Activated CD8-positive, alpha-beta memory T cell treated with anti-CD3 and anti-CD28 coated beads for 36 hours (primary cell): ENCODE data around the gene APOBEC3C. TPM values are rescaled to one million over a fixed set of nuclear protein-coding genes. Genes with fewer than 3 reads are reported as not detected.
"Not testable (repeated sequence)": the region's sequence is repeated elsewhere in the genome, so short reads cannot be mapped to it uniquely, and the experiment has no call there.

Experiments used
- CTCF ChIA-PET: fragments of 350-600 bp; sonication (Branson Sonifier 250); formaldehyde crosslinking; loops from one replicate; lab custom pipeline; 2021; ENCODE audit warnings: antibody characterized with exemption; lab: Charles Lee
- POLR2A ChIA-PET: fragments of 350-600 bp; sonication (Branson Sonifier 250); formaldehyde crosslinking; loops from one replicate; lab custom pipeline; 2021; ENCODE audit warnings: antibody characterized with exemption; lab: Charles Lee
- total RNA-seq, 2 experiments: library from RNA; stranded (reverse); gene quantifications; one replicate each; pipeline ENCODE4 v1.2.3, GENCODE V29; 2021

Gene APOBEC3C
- 100 to 1,000 TPM; 117 to 120 TPM for total RNA-seq

GRCh38 chr22:39013942-39014722, at the start of gene APOBEC3C:
Gene APOBEC3C, plus strand, starts transcription at chr22:39014257. Its CDS starts 106 bp downstream, at chr22:39014363.
- ChIA-PET CTCF (interaction anchor here (1.3 to 2.6 kb wide), 4 partner anchors 33 to 145 kb away, joined by 3 to 7 read pairs (median 4); no protein-coding TSS in a partner anchor), POLR2A (interaction anchor here (0.5 to 1.1 kb wide), 3 partner anchors 78 to 256 kb away, joined by 3 to 8 read pairs (median 5); no protein-coding TSS in a partner anchor)

DNA sequence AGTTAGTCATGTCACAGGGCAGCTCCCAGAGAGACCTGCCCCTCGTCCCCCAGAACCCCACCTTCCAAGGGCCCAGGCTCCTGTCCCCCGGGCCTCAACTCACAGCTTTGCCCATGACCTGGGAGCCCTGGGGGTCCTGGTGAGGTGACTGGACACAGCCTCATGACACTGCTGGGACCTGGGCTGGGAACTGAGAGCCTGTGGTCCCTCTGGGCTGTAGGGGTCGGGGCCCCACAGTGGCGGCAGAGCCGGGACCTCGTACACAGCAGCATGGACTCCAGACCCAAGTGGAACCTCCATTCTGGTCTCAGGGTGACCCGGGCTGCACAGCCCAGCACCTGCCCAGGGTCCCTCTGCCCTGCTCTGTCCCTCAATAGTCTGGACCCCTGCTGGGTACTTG, 49.8 kb upstream of the APOBEC3C start:
- CTCF ChIA-PET: interaction anchor here (0.7 kb wide), 1 partner anchor 21 kb away, joined by 4 read pairs; no protein-coding TSS in a partner anchor

GRCh38 chr22:38964989-38965388, 49.1 kb upstream of the APOBEC3C start:
- POLR2A ChIA-PET: no interaction called here
- CTCF ChIA-PET: interaction anchor here (0.7 kb wide), 1 partner anchor 20 kb away, joined by 4 read pairs; no protein-coding TSS in a partner anchor

More for the DNA sequence above, 49.8 kb upstream of the APOBEC3C start:
- POLR2A ChIA-PET: no interaction called here

- POLR2A ChIA-PET: no interaction called here
- CTCF ChIA-PET: no interaction called here
Measured at GRCh38 chr22:38965614-38966379, 48.3 kb upstream of the APOBEC3C start.

DNA sequence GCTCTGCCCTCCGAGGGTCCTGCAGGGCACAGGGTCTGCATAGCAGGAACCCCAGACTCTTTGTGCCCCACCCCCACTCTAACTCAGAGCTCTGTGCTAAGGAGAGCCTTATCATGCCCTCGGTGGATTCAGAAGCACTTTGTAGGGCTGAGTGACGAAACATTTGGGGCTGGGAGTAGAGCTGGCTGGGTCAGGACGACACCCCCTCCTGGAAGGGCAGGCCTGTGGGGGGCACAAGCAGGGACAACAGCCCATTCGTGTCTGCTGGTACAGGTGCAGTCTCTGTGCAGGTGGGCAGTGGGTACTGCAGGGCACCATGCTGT, 47.7 kb upstream of the APOBEC3C start:
- ChIA-PET CTCF (no interaction called here), POLR2A (no interaction called here)

DNA sequence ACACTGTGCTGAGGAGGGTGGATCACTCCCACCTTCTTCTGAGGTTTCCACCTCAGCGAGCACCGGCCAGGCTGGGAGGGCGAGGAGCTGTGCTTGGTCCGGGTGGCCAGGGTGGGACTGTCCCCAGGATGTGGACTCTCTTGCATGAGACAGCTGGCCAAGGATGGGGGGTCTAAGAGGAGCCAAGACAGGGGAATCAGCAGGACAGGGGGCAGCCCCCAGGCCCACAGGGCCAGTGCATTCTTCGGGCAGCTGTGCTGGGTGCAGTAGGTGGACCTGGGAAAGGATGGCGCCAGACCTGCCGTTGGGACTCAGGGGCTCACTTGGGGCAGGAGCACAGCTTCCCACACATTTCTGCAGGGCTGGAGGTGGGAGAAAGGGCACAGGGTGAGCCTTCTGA, 47.1 kb upstream of the APOBEC3C start:
- ChIA-PET POLR2A (no interaction called here), CTCF (interaction anchor here (0.7 kb wide), 1 partner anchor 36 kb away, joined by 4 read pairs; no protein-coding TSS in a partner anchor)

DNA sequence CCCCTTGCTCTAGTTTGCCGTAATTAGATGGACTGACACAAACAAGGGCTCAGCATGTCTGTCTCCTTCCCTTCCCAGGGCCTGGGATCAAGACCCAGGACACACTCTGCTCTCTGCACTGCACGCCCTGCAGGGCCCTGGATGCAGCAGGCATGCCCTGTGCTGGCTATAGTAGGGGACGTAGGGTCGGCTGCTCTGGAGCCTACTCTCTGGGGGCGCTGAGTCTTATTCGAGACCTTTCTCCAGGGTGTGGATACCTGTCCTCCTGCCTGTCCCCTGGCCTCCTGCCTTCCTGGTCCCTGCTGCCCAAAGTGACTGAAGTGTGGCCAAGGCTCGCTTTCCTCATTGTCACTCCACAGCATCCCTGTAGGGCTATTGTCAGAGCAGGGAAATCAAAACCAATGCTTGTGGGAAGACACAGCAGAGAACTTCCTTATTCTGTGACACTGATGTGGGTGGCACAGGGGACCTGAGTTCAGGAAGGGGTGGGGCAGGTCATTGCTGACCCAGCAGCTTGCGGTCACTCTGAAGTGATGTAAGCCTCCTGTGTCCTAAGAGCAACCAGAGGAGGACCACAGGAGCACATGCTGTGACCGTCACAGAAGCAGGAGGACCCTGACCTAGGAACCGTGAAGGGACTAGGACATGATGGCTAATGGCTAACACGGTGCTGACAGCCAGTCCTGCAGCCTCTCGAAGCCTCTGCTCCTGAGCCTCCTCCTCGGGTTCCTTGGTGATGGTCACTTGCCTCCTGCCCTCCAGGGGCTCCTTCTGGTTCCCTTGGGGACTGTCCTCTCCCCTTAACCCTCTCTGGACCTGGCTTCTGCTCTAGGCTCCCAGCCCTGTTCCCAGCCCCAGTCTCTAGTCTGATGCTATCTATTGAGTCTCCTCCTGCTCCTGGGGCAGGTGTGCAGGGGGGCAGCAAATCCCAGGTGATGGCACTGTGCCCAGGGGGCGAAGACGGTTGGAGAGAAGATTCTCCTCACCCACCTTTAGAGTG, 46.3 kb upstream of the APOBEC3C start:
- ChIA-PET POLR2A (no interaction called here), CTCF (interaction anchor here (0.7 kb wide), 1 partner anchor 35 kb away, joined by 4 read pairs; no protein-coding TSS in a partner anchor)

DNA sequence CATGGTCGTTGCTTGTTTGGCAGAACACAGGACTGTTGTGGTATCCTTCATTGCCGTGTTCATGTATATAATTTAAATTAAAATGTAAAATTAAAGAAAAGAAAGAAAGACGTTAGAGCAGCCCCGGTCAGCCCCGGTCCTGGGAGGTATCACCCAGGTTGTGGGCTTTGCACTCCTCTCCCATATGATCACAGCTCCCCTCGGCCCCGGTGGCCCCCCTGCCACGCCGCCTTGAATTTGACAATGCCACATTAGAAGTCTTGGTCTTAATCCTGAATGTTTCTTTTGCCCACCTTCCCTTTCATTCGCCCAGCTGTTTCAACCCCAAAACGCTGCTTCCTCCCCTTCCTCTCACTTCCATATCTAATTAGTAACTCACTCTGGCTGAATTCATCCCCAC, 45.3 kb upstream of the APOBEC3C start:
- CTCF ChIA-PET: interaction anchor here (2.6 kb wide), 1 partner anchor 98 kb away, joined by 10 read pairs; no protein-coding TSS in a partner anchor

GRCh38 chr22:38970551-38970950, 43.5 kb upstream of the APOBEC3C start:
- ChIA-PET POLR2A (interaction anchor here (0.7 kb wide), 1 partner anchor 99 kb away, joined by 8 read pairs; no protein-coding TSS in a partner anchor), CTCF (interaction anchor here (0.6 to 2.6 kb wide), 5 partner anchors 10 to 100 kb away, joined by 3 to 10 read pairs (median 5); no protein-coding TSS in a partner anchor)

More for the DNA sequence above, 45.3 kb upstream of the APOBEC3C start:
- POLR2A ChIA-PET: no interaction called here

DNA sequence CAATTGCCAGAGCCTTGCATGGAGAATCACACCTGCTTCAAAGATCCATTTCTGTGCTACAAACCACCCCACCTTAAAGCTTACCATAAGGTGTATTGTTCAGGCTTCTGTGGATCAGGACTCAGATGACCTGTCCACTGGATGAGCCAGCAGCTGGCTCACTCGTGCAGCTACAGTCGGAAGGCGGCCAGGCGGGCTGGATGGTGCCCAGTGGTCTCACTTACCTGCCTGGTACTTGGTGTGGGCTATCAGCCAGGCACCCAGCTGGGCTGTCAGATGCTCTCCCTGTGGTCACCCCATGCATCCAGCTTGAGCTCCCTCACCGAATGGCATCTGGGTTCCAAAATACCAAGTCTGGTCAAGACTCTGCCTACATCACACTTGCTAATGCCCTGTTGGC, 42.9 kb upstream of the APOBEC3C start:
- ChIA-PET POLR2A (no interaction called here), CTCF (interaction anchor here (1.1 to 2.6 kb wide), 3 partner anchors 11 to 101 kb away, joined by 3 to 10 read pairs (median 6); no protein-coding TSS in a partner anchor)

- ChIA-PET CTCF (interaction anchor here (0.7 to 3.8 kb wide), 3 partner anchors 18 to 102 kb away, joined by 3 to 17 read pairs (median 3); no protein-coding TSS in a partner anchor), POLR2A (no interaction called here)
Measured at GRCh38 chr22:38971791-38972190, 42.3 kb upstream of the APOBEC3C start.

GRCh38 chr22:38972558-38972957, 41.5 kb upstream of the APOBEC3C start:
- ChIA-PET POLR2A (no interaction called here), CTCF (interaction anchor here (0.7 to 3.8 kb wide), 5 partner anchors 19 to 103 kb away, joined by 3 to 17 read pairs (median 4); no protein-coding TSS in a partner anchor)

- ChIA-PET POLR2A (no interaction called here), CTCF (interaction anchor here (1.0 to 3.8 kb wide), 14 partner anchors 10 to 110 kb away, joined by 3 to 17 read pairs (median 4); partner anchors contain the start of gene CBX6)
Measured at GRCh38 chr22:38973289-38974169, 40.5 kb upstream of the APOBEC3C start.

GRCh38 chr22:38974170-38974825, 39.8 kb upstream of the APOBEC3C start:
- CTCF ChIA-PET: interaction anchor here (1.0 to 3.8 kb wide), 18 partner anchors 9 to 325 kb away, joined by 3 to 17 read pairs (median 4); partner anchors contain the start of gene CBX6
- POLR2A ChIA-PET: no interaction called here

- POLR2A ChIA-PET: no interaction called here
Measured at GRCh38 chr22:38974826-38975175, 39.3 kb upstream of the APOBEC3C start.

DNA sequence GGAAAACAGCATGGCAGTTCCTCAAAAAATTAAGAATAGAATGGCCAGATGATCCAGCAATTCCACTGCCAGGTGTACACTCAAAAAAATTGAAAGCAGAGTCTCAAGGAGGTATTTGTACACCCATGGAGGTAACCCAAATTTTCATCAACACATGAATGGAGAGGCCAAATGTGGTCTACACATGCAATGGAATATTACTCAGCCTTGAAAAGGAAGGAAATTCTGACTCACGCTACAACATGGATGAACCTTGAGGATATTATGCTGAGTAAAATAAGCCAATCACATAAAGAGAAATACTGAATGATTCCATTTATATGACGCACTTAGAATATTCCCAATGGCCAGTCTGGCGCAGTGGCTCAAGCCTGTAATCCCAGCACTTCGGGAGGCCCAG, 36.8 kb upstream of the APOBEC3C start:
- POLR2A ChIA-PET, CTCF ChIA-PET: not testable (repeated sequence)

More at GRCh38 chr22:38974826-38975175, 39.3 kb upstream of the APOBEC3C start:
- CTCF ChIA-PET: interaction anchor here (1.1 to 3.8 kb wide), 5 partner anchors 9 to 324 kb away, joined by 3 to 17 read pairs (median 4); no protein-coding TSS in a partner anchor
